Nephron progenitor cell (in vitro differentiated cells): ENCODE measurements around the gene MYBPC1.

Source experiments
- DNase-seq: peaks from one replicate; pipeline ENCODE4 v3.0.0; 2021
- H3K27ac Mint-ChIP-seq: 2 replicates; pipeline ENCODE4 v1.8.0; 2021; ENCODE audit warnings: mild to moderate bottlenecking, moderate library complexity, mixed read lengths
- H3K27me3 Mint-ChIP-seq: 2 replicates; pipeline ENCODE4 v1.8.0; 2021; ENCODE audit warnings: mild to moderate bottlenecking, low read depth, mixed read lengths; ENCODE audit not compliant: poor library complexity
- H3K36me3 Mint-ChIP-seq: 2 replicates; pipeline ENCODE4 v1.8.0; 2021; ENCODE audit warnings: low read depth, mixed read lengths
- H3K4me1 Mint-ChIP-seq: 2 replicates; pipeline ENCODE4 v1.8.0; 2021; ENCODE audit warnings: mixed read lengths
- H3K4me3 Mint-ChIP-seq: 2 replicates; pipeline ENCODE4 v1.8.0; 2021; ENCODE audit warnings: mild to moderate bottlenecking, moderate library complexity, mixed read lengths
- H3K9me3 Mint-ChIP-seq: 2 replicates; pipeline ENCODE4 v1.8.0; 2021; ENCODE audit warnings: mild to moderate bottlenecking, moderate library complexity, mixed read lengths
- TF ChIP-seq, protein P1 (sequence below): fragments of 200-600 bp; sonication (generic); IDR thresholded peaks from 2 replicates; pipeline ENCODE4 v1.5.0; 2021; ENCODE audit warnings: antibody characterized with exemption

The MYBPC1 gene

DNA sequence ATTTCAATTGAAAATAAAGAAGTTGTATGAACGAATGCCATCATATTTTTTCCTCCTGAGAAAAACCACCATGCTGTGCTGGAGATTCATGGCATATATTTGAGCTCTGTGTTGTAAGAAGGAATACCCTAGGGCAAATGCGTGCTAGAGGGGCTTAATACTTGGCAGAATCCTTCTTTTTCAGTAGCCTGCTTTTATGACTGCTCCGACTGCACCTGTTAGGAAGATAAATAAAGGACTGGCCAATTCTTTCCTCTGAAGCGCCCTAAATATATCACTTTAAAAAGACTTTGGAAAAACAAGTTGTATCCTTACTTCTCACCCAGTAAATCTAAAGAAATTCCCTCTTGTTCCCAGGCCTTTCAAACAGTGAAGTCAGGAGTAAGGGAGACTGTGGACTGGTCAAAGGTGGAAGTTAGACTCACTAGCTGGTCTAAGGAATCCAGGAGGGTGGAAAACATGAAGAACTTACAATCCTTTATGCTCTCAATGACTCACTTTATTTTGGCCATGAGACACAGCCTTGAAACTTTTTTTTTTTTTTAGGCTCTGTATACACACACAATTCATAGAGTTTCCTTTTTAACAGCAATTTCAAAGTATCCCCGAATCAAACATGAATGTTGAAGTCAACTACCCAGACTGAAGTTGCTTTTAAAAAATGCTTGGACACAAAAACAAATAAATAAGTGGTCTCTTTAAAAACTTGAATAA is 5.2 kb downstream of the MYBPC1 start:
- H3K4me3 Mint-ChIP-seq: no peak overlapping the region
- no peaks in the 10 kb centered on the region for H3K36me3 Mint-ChIP-seq
- no peaks in the 10 kb centered on the region for H3K9me3 Mint-ChIP-seq
- peaks cover 4% of the 10 kb centered on the region for H3K27me3 Mint-ChIP-seq
- TF ChIP-seq, protein P1, sequence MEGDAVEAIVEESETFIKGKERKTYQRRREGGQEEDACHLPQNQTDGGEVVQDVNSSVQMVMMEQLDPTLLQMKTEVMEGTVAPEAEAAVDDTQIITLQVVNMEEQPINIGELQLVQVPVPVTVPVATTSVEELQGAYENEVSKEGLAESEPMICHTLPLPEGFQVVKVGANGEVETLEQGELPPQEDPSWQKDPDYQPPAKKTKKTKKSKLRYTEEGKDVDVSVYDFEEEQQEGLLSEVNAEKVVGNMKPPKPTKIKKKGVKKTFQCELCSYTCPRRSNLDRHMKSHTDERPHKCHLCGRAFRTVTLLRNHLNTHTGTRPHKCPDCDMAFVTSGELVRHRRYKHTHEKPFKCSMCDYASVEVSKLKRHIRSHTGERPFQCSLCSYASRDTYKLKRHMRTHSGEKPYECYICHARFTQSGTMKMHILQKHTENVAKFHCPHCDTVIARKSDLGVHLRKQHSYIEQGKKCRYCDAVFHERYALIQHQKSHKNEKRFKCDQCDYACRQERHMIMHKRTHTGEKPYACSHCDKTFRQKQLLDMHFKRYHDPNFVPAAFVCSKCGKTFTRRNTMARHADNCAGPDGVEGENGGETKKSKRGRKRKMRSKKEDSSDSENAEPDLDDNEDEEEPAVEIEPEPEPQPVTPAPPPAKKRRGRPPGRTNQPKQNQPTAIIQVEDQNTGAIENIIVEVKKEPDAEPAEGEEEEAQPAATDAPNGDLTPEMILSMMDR: no peak
- no peak overlapping the region for H3K27ac Mint-ChIP-seq
- no peak for DNase-seq
- peaks cover 8% of the 10 kb centered on the region for H3K4me1 Mint-ChIP-seq

DNA sequence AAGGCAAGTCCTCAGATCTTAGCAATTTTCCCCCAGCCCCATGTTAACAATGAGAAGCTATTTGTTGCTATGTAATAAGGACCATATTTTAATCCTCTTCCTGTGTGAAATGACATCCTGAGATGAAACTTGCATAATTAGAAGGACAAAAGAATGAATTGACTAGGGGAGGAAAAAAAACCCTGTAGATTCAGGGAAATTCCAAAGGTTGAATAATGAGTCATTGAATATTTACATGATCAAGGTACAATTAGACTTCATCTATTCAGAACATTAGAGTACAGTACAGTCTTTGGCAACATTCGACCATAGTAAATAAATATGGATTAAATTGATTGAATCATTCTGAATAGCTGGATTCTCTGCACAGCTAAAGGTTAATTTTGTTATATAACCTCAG is 9.4 kb downstream of the MYBPC1 start:
- Mint-ChIP-seq H3K36me3 (no peaks in the 10 kb centered on the region), H3K27me3 (peaks cover 6% of the 10 kb centered on the region), H3K4me1 (peaks cover 6% of the 10 kb centered on the region), H3K4me3 (no peak overlapping the region), H3K27ac (no peak overlapping the region), H3K9me3 (no peaks in the 10 kb centered on the region)
- TF ChIP-seq, protein P1: no peak
- no peak for DNase-seq

DNA sequence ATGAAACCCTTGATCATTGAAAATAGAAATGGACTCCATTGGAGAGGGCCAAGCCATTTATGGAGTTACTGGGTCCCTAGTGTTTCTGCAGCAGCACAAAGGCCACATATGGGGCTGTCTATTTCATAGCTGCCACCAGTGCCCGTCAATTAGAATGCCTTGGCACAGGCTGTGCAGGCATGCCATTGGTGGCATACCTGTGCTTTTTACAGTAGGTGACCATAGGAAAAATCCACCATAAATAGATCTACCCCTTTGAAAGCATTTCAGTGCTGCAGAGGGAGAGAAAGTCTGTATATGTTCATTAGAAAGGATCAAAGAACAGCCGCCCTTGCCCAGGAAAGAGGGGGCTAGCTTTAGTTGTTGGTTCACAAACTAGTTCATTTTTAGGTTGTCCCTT is 13.1 kb downstream of the MYBPC1 start:
- Mint-ChIP-seq H3K9me3 (no peaks in the 10 kb centered on the region), H3K27me3 (peaks cover 3% of the 10 kb centered on the region), H3K27ac (no peak overlapping the region), H3K4me1 (no peaks in the 10 kb centered on the region), H3K4me3 (no peak overlapping the region), H3K36me3 (no peaks in the 10 kb centered on the region)
- no peak for DNase-seq
- TF ChIP-seq, protein P1: no peak

DNA sequence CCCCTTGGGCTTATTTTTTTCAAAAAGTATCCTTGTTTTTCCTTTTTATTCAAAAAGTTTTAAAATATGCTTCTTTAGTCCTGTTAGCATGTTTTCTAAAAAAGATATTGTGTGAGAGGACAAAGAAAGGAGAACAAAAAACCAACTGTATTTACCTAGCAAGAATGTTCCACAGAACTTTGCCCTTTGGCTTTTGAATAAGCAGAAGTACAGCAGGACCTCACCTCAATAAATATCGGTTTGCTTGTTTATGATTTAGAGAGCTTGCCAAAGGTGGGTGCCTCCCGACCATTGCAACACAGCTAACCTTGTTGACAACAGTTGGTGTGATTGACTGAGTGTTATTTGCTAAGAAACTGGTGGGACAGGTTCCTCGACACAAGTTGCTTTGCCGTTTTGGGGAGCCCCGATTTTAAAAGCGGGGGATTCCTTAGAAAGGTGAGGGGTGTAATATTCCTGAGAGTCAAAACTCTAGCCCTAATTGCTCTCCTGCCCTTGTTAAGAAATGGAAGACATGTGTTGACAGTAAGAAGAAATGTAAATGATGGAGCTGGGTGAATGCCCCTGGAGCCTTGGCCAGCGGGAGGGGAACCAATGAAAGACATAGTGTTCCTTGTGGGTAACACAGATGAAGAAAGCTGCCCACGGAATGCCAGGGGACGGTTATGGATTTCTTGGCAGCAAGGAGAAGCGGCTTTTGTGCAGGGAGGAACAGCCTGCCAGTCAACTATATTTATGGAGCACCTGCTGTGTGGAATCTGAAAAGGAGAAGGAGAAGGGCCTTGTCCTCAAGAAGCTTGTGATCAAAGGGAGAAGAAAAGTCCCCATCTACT is 13.7 kb downstream of the MYBPC1 start:
- no peak overlapping the region for H3K4me3 Mint-ChIP-seq
- no peak overlapping the region for H3K27ac Mint-ChIP-seq
- no peak for DNase-seq

DNA sequence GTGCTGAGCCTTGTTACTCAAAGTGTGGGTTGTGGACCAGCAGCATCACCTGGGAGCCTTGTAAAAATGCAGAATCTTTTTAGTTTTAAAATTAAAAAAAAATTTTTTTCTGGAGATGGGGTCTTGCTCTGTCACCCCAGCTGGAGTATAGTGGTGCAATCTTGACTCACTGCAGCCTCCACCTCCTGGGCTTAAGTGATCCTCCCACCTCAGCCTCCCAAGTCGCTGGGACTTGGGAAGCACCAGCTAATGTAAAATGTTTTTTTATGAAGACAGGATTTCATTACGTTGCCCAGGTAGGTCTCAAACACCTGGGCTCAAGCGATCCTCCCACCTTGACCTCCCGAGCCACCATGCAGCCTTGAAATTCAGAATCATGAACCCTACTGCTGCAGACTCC is 14.4 kb downstream of the MYBPC1 start:
- H3K36me3 Mint-ChIP-seq: no peaks in the 10 kb centered on the region
- H3K27me3 Mint-ChIP-seq: peaks cover 3% of the 10 kb centered on the region
- no peaks in the 10 kb centered on the region for H3K9me3 Mint-ChIP-seq

More for the DNA sequence above, 13.7 kb downstream of the MYBPC1 start:
- TF ChIP-seq, protein P1: no peak
- Mint-ChIP-seq H3K27me3 (peaks cover 3% of the 10 kb centered on the region), H3K36me3 (no peaks in the 10 kb centered on the region), H3K4me1 (no peaks in the 10 kb centered on the region), H3K9me3 (no peaks in the 10 kb centered on the region)

More for the DNA sequence above, 14.4 kb downstream of the MYBPC1 start:
- no peak overlapping the region for H3K27ac Mint-ChIP-seq
- TF ChIP-seq, protein P1: no peak
- H3K4me1 Mint-ChIP-seq: no peaks in the 10 kb centered on the region
- DNase-seq: no peak
- H3K4me3 Mint-ChIP-seq: no peak overlapping the region
